ENCODE results near the gene PDHA1.
A peak's percentile ranks its signal among the peaks of the same experiment; 100 is the strongest.

GRCh38 chrX:19382555-19383145, 38.9 kb downstream of the PDHA1 start:
- TF ChIP-seq CTCF (IDR thresholded peaks at IDR 0.05) (peak in 1 of 4 experiments; percentile 24), POLR2AphosphoS5 (IDR thresholded peaks at IDR 0.05) (no peak)
